NT2/D1 (cell line): ENCODE results near the gene PIM3.
A peak's percentile ranks its signal among the peaks of the same experiment; 100 is the strongest.

Source experiments
- DNase-seq: peaks from one replicate; pipeline ENCODE4 v3.0.0-alpha.2; 2011; ENCODE audit warnings: low read depth, low spot score
- H3K27me3 ChIP-seq: 2 replicates; pipeline ENCODE4 v1.6.0; 2011; ENCODE audit warnings: mild to moderate bottlenecking; ENCODE audit not compliant: insufficient read length, insufficient read depth
- H3K36me3 ChIP-seq: 2 replicates; pipeline ENCODE4 v1.6.1; 2011; ENCODE audit warnings: mild to moderate bottlenecking, low read length, mixed read lengths; ENCODE audit not compliant: insufficient read depth, insufficient read length
- H3K4me1 ChIP-seq: 2 replicates; pipeline ENCODE4 v1.5.1; 2011; ENCODE audit not compliant: insufficient read depth, insufficient read length
- H3K4me3 ChIP-seq: 2 replicates; pipeline ENCODE4 v1.5.1; 2011; ENCODE audit warnings: low read depth; ENCODE audit not compliant: insufficient read length
- H3K9ac ChIP-seq: 2 replicates; pipeline ENCODE4 v1.6.0; 2011; ENCODE audit warnings: low read depth; ENCODE audit not compliant: insufficient read length
- H3K9me3 ChIP-seq: 2 replicates; pipeline ENCODE4 v1.5.1; 2011; ENCODE audit warnings: mild to moderate bottlenecking, low read length; ENCODE audit not compliant: insufficient read depth
- SUZ12 ChIP-seq: IDR thresholded peaks from 2 replicates; pipeline ENCODE4 v1.6.1; 2011; ENCODE audit not compliant: insufficient read length, insufficient read depth; ENCODE audit errors: extremely low read depth
- YY1 ChIP-seq: IDR thresholded peaks from 2 replicates; pipeline ENCODE4 v1.6.1; 2011; ENCODE audit not compliant: insufficient read length, insufficient read depth
- ZNF274 ChIP-seq: IDR thresholded peaks from 2 replicates; pipeline ENCODE4 v1.6.1; 2011; ENCODE audit warnings: mild to moderate bottlenecking, low read depth, low read length

The PIM3 gene

DNA sequence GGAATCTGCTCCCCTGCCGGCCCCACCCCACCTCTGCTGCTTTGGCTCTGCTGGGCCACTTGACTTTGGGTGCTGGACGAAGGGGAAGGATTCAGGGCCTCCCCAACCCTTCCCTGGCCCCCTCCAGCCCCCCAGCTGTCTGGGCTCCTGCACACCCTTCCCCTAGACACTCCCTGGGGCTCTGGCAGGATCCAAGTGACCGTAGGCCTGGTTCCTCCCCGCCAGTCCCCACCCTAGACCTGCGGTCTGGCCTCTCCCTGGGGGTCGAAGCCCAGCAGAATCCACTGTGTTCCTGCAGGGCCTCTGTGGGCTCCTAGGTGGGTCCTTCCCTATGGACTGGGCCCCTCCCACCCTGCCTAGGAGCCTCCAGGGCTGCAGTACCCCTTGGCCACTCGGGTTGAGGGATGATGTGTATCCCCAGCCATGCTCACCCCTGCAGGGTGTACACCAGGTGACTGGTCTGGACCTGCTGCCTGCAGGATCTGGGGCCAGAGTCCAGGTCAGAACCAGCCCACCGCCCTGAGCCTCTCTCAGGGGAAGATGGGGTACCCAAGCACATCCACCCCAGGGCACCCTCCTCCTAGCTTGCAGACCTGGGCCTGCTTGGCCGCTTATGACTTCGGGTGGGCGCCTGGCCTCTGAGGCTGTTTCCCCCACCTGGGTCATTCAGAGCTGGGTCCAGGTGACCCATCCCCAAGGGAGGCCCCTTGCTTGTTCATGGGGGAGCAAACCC lies 5.6 kb downstream of the PIM3 start:
- no peak for DNase-seq
- peaks cover 3% of the 10 kb centered on the region for H3K27me3 ChIP-seq
- peaks cover 27% of the 10 kb centered on the region for H3K36me3 ChIP-seq
- H3K4me3 ChIP-seq = no peak overlapping the region
- peaks cover 25% of the 10 kb centered on the region for H3K4me1 ChIP-seq
- TF ChIP-seq ZNF274 (no peak), YY1 (no peak), SUZ12 (no peak)
- H3K9me3 ChIP-seq = no peaks in the 10 kb centered on the region
- H3K9ac ChIP-seq = no peak overlapping the region

DNA sequence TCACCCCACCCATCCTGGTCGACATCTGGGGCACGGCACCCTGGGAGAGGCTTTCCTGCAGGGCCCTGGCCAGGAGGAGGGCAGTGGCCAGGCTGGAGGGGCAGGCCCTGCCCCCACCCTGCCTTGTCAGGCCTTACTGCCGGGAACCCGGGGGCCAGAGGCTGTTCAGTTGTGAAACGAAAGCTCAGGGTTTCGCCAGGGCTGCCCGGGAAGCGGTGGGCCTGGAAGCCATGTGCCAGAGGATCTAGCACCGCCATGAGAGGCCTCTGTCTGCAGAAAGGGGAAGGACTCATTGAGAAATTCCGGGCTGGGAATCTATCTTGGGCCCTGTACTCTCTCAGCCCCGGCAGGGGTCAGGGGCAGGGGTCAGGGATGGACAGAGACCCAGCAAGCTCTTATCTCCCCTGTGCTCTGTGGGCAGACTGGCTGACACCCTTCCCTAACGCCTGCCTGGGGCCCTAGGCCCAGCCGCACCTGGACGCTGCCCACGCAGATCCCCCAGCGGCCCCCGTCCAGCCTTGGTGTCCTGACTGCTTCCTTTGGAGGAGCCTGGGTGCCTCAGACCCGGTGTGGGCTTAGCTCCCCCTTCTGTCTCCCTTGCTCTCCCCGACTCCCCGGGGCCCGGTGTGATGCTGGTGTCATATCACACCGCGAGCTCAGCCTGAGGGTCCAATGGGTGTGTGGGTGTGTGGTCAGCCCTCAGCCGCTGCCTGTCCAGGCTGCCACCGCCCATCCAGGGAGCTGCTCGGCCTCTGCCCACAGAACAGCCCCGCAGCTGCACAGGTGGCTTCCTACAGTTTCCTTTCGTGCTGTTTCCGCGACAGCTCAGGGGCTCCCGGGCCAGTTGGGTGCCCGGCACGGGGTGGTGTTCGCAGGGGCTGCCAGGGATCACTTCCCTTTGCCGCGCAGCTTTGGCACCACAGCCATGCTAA lies 6.5 kb downstream of the PIM3 start:
- Histone ChIP-seq H3K36me3 (peaks cover 27% of the 10 kb centered on the region), H3K9ac (no peak overlapping the region), H3K4me3 (no peak overlapping the region), H3K9me3 (no peaks in the 10 kb centered on the region), H3K27me3 (peaks cover 11% of the 10 kb centered on the region), H3K4me1 (peaks cover 25% of the 10 kb centered on the region)
- TF ChIP-seq ZNF274 = no peak
- no peak for DNase-seq

DNA sequence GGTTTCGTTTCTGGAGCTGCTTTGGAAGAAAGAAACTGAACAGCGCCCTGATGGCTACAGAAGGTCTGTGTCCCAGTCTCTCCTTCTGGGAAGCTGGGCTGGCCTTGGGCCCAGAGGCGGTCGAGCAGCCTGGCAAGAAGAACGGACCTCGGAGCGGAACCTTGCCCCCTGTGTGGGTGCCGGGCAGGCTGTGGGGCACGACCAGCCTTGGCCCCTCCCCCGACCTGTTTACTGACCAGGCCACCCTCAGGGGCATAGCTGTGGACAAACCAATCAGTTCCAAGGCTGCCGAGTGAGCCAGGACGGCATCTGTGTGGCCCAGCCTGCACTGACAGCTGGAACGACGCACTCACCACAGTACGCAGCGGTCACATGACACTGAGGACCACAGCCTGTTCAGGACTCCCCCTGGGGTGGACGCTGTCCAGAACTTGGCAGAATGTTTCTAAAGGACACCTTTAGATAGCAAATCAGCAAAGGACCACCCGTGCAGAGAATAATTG lies 7.2 kb downstream of the PIM3 start:
- peaks cover 23% of the 10 kb centered on the region for H3K4me1 ChIP-seq
- TF ChIP-seq ZNF274 = no peak
- no peak for TF ChIP-seq SUZ12
- no peak for TF ChIP-seq YY1

DNA sequence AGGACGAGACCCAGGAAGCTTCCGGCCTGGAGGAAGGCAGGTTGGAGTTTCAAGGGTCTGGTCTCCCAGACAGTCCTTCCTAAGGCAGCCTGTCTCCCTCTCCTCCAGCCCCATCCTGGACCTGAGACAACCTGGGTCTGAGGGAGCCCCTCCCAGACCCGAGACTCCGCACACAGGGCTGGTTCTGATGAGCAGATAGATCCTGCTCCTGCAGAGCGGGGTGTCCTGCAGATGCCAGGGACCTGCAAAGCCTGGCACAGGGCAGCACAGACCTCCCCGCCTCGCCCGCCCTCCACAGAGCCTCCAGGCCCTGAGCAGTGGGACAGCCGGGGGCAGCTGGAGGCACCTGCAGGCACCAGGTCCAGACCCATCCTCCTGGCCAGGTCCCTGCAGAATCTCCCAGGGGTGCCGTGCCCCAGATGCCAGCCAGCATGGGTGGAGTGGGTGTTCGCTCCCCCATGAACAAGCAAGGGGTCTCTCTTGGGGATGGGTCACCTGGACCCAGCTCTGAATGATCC lies 7.8 kb downstream of the PIM3 start:
- peaks cover 24% of the 10 kb centered on the region for H3K27me3 ChIP-seq
- peaks cover 18% of the 10 kb centered on the region for H3K36me3 ChIP-seq
- no peak overlapping the region for H3K9ac ChIP-seq
- H3K4me1 ChIP-seq = peaks cover 19% of the 10 kb centered on the region
- H3K4me3 ChIP-seq = no peak overlapping the region
- TF ChIP-seq YY1 = no peak
- no peaks in the 10 kb centered on the region for H3K9me3 ChIP-seq
- no peak for DNase-seq

More for the DNA sequence above, 7.2 kb downstream of the PIM3 start:
- Histone ChIP-seq H3K36me3 (peaks cover 24% of the 10 kb centered on the region), H3K9me3 (no peaks in the 10 kb centered on the region), H3K27me3 (peaks cover 18% of the 10 kb centered on the region), H3K9ac (no peak overlapping the region), H3K4me3 (no peak overlapping the region)
- DNase-seq = no peak

DNA sequence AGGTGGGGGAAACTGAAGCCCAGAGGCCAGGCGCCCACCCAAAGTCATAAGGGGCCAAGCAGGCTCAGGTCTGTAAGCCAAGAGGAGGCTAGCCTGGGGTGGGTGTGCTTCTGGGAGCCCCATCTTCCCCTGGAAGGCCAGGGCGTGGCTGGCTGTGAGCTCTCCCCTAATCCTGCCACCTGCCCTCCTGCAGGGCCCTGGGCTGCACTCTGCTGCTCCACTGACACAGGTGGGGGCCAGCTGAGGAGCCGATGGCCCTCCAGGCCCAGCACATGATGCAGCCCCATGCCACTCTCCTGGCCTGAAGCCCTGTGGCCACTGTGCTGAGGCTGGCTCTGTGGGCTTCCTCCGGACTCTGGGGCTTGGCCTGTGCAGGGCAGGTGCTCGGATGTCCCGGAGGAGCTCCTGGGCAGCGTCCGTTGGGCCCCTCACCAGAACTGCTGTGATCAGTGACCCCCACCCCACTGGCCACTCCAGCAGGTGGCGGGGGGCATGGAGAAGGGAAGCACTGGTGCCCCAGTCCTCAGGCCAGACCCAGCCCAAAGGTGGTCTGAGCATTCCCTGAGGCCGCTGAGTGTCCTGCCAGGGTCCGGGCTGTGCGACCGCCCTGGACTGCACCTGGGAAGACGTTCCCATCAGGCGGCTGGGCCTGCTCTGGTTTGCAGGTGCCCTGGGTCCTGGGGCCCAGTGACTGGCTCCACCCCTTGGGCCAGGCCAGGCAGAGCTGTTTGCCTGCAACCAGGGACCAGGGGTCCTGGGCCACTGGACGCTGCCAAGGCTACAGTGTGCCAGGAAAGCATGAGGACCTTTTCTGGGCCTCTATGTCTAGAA lies 8.5 kb downstream of the PIM3 start:
- H3K4me1 ChIP-seq = peaks cover 18% of the 10 kb centered on the region
- H3K9me3 ChIP-seq = no peaks in the 10 kb centered on the region
- H3K36me3 ChIP-seq = peaks cover 12% of the 10 kb centered on the region
- TF ChIP-seq YY1 (no peak), ZNF274 (no peak)
- peaks cover 24% of the 10 kb centered on the region for H3K27me3 ChIP-seq
- DNase-seq = no peak
- H3K9ac ChIP-seq = no peak overlapping the region
- H3K4me3 ChIP-seq = no peak overlapping the region

DNA sequence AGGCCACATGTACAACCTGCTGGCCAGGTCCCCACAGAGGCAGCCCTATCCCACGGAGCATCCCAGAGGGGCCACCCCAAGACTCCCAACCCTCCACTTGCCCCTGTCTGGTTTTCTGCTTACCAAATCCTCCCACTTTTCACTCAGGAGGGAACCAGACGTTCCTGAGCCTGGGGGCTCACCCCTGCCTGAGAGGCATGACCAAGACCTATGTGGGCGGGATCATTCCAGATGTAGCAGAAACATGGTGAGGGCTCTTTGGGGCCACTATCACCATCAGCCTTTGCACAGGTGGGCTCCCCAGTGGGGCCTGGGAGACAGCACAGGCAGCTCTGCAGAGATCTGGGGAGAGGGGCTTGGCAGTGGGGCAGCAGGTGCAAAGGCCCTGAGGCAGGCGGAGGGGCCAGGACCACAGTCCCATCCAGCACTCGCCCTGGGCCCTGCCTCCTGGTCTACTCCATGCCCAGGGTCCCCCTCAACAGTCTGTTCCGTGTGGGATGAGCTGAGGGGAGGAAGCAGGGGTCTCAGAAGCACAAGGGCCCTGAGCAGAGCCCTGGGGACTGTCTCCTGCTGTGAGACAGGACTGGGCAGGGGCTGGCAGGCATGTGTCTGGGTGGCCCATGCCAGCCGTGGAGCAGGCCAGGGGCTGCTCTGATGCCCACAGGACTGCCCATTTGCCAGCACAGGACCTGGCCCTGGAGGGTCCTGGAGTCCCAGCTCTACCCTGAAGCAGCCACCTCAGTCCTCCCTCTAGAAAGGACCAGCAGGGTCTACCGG lies 9.4 kb downstream of the PIM3 start:
- Histone ChIP-seq H3K4me3 (no peak overlapping the region), H3K36me3 (peaks cover 3% of the 10 kb centered on the region), H3K9me3 (no peaks in the 10 kb centered on the region), H3K27me3 (peaks cover 24% of the 10 kb centered on the region), H3K4me1 (peaks cover 17% of the 10 kb centered on the region), H3K9ac (peak overlapping the region; percentile 4)
- TF ChIP-seq YY1 (no peak), ZNF274 (no peak), SUZ12 (no peak)
- DNase-seq = no peak
